22Rv1 (cell line): ENCODE results near the gene PACRG.

Experiments
- H3K27ac ChIP-seq: fragments of 450-650 bp; 2 replicates; pipeline ENCODE4 v1.5.1; 2017
- CTCF ChIP-seq: fragments of 450-650 bp; IDR thresholded peaks from 2 replicates; pipeline ENCODE4 v1.5.1; 2017; ENCODE audit warnings: mild to moderate bottlenecking
- ZFX ChIP-seq: fragments of 450-650 bp; IDR thresholded peaks from 2 replicates; pipeline ENCODE4 v1.6.1; 2017; ENCODE audit warnings: antibody characterized with exemption, borderline replicate concordance

Gene PACRG

GRCh38 chr6:162866656-162867055 lies 138.9 kb downstream of the PACRG start:
- H3K27ac ChIP-seq, result no peak overlapping the region
- no peak for TF ChIP-seq CTCF
- no peak for TF ChIP-seq ZFX

DNA sequence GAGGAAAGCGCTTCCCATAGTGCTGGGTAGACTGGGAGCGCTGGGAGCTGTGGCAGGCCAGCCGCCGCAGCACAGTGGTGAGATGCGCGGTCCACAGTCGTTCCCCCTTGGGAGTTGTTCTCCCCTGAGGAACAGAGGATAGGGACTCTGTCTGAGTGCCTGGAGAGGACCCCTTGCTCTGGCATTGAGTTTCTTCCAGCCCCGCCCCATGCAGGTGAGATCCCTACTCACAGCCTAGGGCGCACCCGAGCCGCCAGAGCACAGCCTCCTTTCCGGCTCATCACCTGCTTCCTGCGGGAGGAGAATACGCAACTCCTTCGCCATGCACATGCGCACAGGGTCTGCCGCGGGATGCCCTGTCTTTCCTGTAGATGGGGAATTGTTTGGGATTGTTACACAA lies 140.6 kb downstream of the PACRG start:
- TF ChIP-seq CTCF, result no peak
- no peak for TF ChIP-seq ZFX

GRCh38 chr6:162871966-162872365 lies 144.2 kb downstream of the PACRG start:
- TF ChIP-seq CTCF, result no peak
- no peak for TF ChIP-seq ZFX
- no peak overlapping the region for H3K27ac ChIP-seq

More for the DNA sequence above, 140.6 kb downstream of the PACRG start:
- no peak overlapping the region for H3K27ac ChIP-seq

DNA sequence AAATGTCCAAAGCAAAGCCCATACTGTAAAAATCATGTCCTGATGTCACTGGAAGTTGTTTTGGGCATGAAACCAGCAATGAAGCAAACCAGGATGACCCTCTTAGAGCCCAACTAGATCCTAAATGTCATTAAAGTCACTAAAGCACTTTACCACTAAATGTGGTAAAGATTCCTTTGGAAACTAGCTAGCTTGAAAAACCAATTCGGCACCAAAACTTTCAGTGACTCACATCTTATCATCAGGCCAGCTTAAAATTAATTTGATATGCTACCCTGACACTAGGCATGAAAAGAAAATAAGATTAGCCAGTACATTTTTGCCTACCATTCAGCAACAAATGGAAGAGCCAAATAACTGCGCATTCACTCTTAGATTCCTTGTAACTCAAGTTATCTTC lies 145.8 kb downstream of the PACRG start:
- TF ChIP-seq ZFX (no peak), CTCF (no peak)
- H3K27ac ChIP-seq, result no peak overlapping the region

DNA sequence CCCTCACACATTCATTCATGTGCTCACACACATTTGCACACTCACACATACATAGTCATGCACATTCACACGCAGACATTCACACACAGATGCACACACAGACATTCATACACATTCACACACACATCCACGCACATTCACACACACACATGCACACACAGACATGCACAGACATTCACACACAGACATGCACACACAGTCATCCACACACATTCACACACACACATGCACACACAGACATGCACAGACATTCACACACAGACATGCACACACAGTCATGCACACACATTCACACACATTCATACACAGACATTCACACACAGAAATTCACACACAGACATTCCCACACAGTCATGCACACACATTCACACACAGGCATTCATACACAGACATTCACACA lies 147.3 kb downstream of the PACRG start:
- H3K27ac ChIP-seq, result no peak overlapping the region
- TF ChIP-seq ZFX, result no peak
- TF ChIP-seq CTCF, result no peak

DNA sequence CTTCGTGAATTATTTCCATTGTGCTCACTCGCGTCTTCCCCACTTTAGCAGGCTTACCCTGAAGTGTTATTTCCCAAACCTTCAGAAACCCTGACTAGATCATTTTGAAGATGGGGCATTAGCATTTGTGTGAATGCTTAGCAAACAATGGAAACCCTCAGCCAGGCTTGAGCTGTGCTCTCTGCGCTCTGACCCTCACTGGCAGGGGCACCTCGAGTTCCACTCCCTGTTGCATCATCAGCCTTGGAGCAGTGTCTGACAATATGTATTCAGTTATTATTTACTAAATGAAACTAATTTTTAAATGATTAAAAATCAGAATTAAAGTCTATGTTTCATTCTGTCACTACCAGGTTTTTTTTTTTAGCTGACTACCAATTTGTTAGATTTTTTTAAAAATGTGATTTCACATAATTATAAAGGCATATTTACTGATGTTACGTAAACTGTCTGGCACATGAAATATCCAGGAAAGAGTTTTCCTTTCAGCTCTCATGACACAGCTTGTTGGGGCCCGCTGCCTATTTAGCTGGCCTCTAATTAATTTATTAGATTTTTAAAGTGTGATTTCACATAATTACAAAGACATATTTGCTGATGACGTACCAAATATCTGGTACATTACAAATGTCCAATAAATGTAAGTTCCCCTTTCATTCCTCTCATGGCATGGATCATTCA lies 155.2 kb downstream of the PACRG start:
- no peak overlapping the region for H3K27ac ChIP-seq
- TF ChIP-seq ZFX, result no peak
- no peak for TF ChIP-seq CTCF

DNA sequence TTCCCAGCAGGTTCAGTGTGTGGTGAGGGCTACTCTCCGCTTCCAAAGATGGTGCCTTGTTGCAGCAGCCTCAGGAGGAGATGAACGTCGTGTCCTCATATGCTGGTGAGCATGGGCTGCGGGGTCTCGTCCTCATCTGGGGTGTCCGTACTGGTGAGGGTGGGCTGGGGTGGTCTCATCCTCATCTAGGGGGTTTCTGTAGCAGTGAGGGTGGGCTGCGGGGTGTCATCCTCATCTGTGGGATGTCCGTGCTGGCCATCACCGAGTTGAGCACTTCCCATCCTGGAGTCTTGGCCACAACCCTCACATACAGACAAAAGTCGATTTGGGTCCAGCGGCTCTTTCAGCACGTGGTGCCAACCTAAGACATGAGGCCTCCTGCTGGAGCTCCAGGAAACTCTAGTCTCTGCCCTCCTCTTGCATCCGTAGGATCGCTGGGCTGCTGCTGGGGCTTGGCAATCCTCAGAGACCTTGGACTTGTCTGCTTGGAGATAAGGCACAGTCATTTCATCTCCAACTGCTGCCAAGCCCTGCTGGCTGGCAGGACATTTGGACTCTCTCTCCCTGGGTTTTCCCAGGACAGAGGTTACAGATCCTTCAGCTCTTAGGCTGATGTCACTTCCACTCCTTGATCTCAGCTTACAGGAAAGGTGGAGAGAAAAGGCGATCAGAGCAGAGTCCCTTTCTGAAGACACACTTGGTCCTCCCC lies 160.4 kb downstream of the PACRG start:
- TF ChIP-seq ZFX (no peak), CTCF (no peak)
- no peak overlapping the region for H3K27ac ChIP-seq
